ENCODE data around the gene SHISA9. TPM values are rescaled to one million over a fixed set of nuclear protein-coding genes. Genes with fewer than 3 reads are reported as not detected.
"Not testable (repeated sequence)": the region's sequence is repeated elsewhere in the genome, so short reads cannot be mapped to it uniquely, and the experiment has no call there.

The SHISA9 gene
- total and polyA plus RNA-seq, 3 experiments from 2014 or later, result 0.04 to 0.35 TPM; not detected in 1

DNA sequence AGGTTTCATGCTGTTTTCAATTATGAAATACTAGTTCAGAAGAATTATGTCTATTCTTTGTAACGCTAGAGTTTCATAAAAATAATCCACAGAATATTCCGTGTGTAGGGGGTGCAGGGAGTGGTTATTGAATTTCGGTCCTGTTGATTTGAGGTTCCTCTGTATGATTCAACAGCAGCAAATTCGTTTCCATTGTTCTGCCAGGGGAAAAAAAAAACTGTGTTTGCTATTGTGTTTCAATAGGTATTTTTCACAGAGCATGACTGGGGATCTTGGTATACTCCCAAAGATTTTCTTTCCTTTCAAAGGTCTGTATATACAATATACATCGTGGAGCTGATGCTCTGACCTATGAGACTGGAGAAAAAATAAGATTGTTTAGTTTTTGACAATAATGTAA is 15.8 kb downstream of the SHISA9 start:
- no peaks in the 10 kb centered on the region for H3K36me3 ChIP-seq (ENCODE audit: insufficient read depth, low read length)
- DNase-seq, result no peak
- H3K27ac ChIP-seq (ENCODE audit: low read depth, low read length), result no peak overlapping the region
- H3K9me3 Mint-ChIP-seq, result peaks cover 0 to 8% (median under 1%) of the 10 kb centered on the region in 5 donors
- H3K9me3 ChIP-seq (ENCODE audit: low read length), result no peaks in the 10 kb centered on the region
- no peak overlapping the region for H3K4me3 ChIP-seq (ENCODE audit: low read length)
- H3K4me3 Mint-ChIP-seq, result no peak overlapping the region
- CTCF ChIA-PET, result no interaction called here
- H3K36me3 Mint-ChIP-seq, result no peaks in the 10 kb centered on the region
- no peaks in the 10 kb centered on the region for H3K4me1 Mint-ChIP-seq
- peaks cover 6 to 15% of the 10 kb centered on the region in 2 donors for H3K27me3 Mint-ChIP-seq
- H3K27ac Mint-ChIP-seq, result no peak overlapping the region
- no peaks in the 10 kb centered on the region for H3K27me3 ChIP-seq (ENCODE audit: insufficient read depth, low read length, poor library complexity, severe bottlenecking)
- H3K4me1 ChIP-seq (ENCODE audit: insufficient read depth, low read length), result no peaks in the 10 kb centered on the region
- POLR2A ChIA-PET, result no interaction called here

GRCh38 chr16:12917653-12918052 is 16.3 kb downstream of the SHISA9 start:
- no peaks in the 10 kb centered on the region for H3K9me3 ChIP-seq (ENCODE audit: low read length)
- Mint-ChIP-seq H3K27me3 (peaks cover 6 to 15% of the 10 kb centered on the region in 2 donors), H3K27ac (no peak overlapping the region), H3K4me1 (no peaks in the 10 kb centered on the region), H3K9me3 (peaks cover 0 to 8% (median 2%) of the 10 kb centered on the region in 5 donors), H3K36me3 (no peaks in the 10 kb centered on the region), H3K4me3 (no peak overlapping the region)
- ChIA-PET CTCF (no interaction called here), POLR2A (no interaction called here)
- H3K27me3 ChIP-seq (ENCODE audit: insufficient read depth, low read length, poor library complexity, severe bottlenecking), result no peaks in the 10 kb centered on the region
- H3K36me3 ChIP-seq (ENCODE audit: insufficient read depth, low read length), result no peaks in the 10 kb centered on the region
- H3K27ac ChIP-seq (ENCODE audit: low read depth, low read length), result no peak overlapping the region
- no peak for DNase-seq
- H3K4me1 ChIP-seq (ENCODE audit: insufficient read depth, low read length), result no peaks in the 10 kb centered on the region
- no peak overlapping the region for H3K4me3 ChIP-seq (ENCODE audit: low read length)

GRCh38 chr16:12920739-12921138 is 19.3 kb downstream of the SHISA9 start:
- H3K4me3 Mint-ChIP-seq, result no peak overlapping the region
- H3K4me3 ChIP-seq (ENCODE audit: low read length), result no peak overlapping the region
- no peak overlapping the region for H3K27ac Mint-ChIP-seq
- H3K4me1 Mint-ChIP-seq, result no peaks in the 10 kb centered on the region
- H3K4me1 ChIP-seq (ENCODE audit: insufficient read depth, low read length), result no peaks in the 10 kb centered on the region
- H3K36me3 ChIP-seq (ENCODE audit: insufficient read depth, low read length), result no peaks in the 10 kb centered on the region
- ChIA-PET POLR2A (no interaction called here), CTCF (no interaction called here)
- no peak overlapping the region for H3K27ac ChIP-seq (ENCODE audit: low read depth, low read length)
- DNase-seq, result no peak
- H3K36me3 Mint-ChIP-seq, result no peaks in the 10 kb centered on the region
- H3K9me3 Mint-ChIP-seq, result peaks cover 0 to 2% (median 0%) of the 10 kb centered on the region in 5 donors
- no peaks in the 10 kb centered on the region for H3K27me3 ChIP-seq (ENCODE audit: insufficient read depth, low read length, poor library complexity, severe bottlenecking)
- H3K27me3 Mint-ChIP-seq, result peaks cover 4 to 11% of the 10 kb centered on the region in 2 donors
- no peaks in the 10 kb centered on the region for H3K9me3 ChIP-seq (ENCODE audit: low read length)

DNA sequence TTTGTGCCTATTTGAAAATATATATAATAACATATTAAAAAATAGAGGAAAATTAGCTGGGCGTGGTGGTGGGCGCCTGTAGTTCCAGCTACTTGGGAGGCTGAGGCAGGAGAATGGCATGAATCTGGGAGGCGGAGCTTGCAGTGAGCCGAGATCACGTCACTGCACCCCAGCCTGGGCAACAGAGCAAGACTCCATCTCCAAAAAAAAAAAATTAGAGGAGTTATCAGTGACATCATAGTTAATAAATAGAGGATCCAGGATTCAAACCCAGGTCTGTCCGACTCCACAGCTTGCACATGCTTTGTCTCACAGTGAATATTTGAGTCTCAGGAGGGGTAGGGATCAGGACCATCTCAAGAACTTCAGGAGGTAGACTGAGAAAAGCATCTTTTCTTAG is 22.2 kb downstream of the SHISA9 start:
- H3K27ac Mint-ChIP-seq; H3K4me3 ChIP-seq (ENCODE audit: low read length); H3K27me3 Mint-ChIP-seq; H3K9me3 Mint-ChIP-seq; H3K36me3 ChIP-seq (ENCODE audit: insufficient read depth, low read length); H3K9me3 ChIP-seq (ENCODE audit: low read length); H3K4me1 Mint-ChIP-seq; H3K27me3 ChIP-seq (ENCODE audit: insufficient read depth, low read length, poor library complexity, severe bottlenecking); DNase-seq; CTCF ChIA-PET; H3K4me1 ChIP-seq (ENCODE audit: insufficient read depth, low read length); H3K4me3 Mint-ChIP-seq; H3K36me3 Mint-ChIP-seq; POLR2A ChIA-PET; H3K27ac ChIP-seq (ENCODE audit: low read depth, low read length): not testable (repeated sequence)

DNA sequence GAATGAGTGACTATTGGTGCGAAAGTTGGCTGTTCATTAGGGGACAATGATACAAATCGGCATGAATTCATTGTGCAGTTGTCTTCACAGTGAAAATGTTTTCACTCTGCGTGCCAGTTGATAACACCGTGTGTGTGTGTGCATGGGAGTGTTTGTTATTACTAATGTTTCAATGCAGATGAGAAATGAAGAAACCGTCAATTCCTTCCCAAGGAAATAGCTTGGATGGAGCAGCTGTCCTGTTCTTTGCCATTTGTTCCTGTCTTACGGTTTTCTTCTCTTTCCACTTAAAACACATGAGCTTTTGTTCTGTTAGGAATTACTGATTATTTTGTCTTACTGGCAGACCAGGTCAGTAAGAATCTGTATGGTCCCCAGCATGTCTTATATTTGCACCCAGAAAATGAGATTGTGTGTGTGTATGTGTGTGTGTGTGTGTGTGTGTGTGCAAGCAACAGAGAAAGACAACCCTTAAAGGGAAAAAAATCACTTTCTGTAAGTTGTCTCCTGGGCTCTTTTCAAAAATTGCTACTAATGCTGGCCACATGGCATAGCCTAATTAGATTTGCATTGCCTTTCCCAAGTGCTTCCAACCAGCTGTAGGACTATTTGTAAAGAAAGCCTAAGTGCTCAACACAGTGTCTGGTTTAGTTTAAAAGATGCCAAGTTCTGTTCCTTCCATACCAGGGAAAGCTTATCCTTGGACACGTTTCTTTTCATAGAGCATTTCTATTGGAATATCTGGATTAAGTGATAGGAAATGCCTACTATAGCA is 23.8 kb downstream of the SHISA9 start:
- no peaks in the 10 kb centered on the region for H3K36me3 ChIP-seq (ENCODE audit: insufficient read depth, low read length)
- Mint-ChIP-seq H3K4me1 (no peaks in the 10 kb centered on the region), H3K4me3 (no peak overlapping the region), H3K27me3 (peaks cover 2 to 4% of the 10 kb centered on the region in 2 donors), H3K9me3 (peaks cover 0 to 5% (median 2%) of the 10 kb centered on the region in 5 donors), H3K36me3 (no peaks in the 10 kb centered on the region), H3K27ac (no peak overlapping the region)
- no peaks in the 10 kb centered on the region for H3K4me1 ChIP-seq (ENCODE audit: insufficient read depth, low read length)
- ChIA-PET CTCF (no interaction called here), POLR2A (no interaction called here)
- no peak for DNase-seq
- no peaks in the 10 kb centered on the region for H3K27me3 ChIP-seq (ENCODE audit: insufficient read depth, low read length, poor library complexity, severe bottlenecking)
- no peak overlapping the region for H3K4me3 ChIP-seq (ENCODE audit: low read length)
- no peaks in the 10 kb centered on the region for H3K9me3 ChIP-seq (ENCODE audit: low read length)
- H3K27ac ChIP-seq (ENCODE audit: low read depth, low read length), result no peak overlapping the region

- peaks cover 0 to 5% (median 2%) of the 10 kb centered on the region in 5 donors for H3K9me3 Mint-ChIP-seq
- no peaks in the 10 kb centered on the region for H3K4me1 Mint-ChIP-seq
- Histone ChIP-seq H3K4me3 (ENCODE audit: low read length) (no peak overlapping the region), H3K9me3 (ENCODE audit: low read length) (no peaks in the 10 kb centered on the region), H3K27ac (ENCODE audit: low read depth, low read length) (no peak overlapping the region), H3K27me3 (ENCODE audit: insufficient read depth, low read length, poor library complexity, severe bottlenecking) (no peaks in the 10 kb centered on the region), H3K36me3 (ENCODE audit: insufficient read depth, low read length) (no peaks in the 10 kb centered on the region), H3K4me1 (ENCODE audit: insufficient read depth, low read length) (no peaks in the 10 kb centered on the region)
- DNase-seq, result no peak
- no peak overlapping the region for H3K4me3 Mint-ChIP-seq
- ChIA-PET CTCF (no interaction called here), POLR2A (no interaction called here)
- H3K27me3 Mint-ChIP-seq, result peaks cover 0 to 6% of the 10 kb centered on the region in 2 donors
- no peak overlapping the region for H3K27ac Mint-ChIP-seq
- H3K36me3 Mint-ChIP-seq, result no peaks in the 10 kb centered on the region
Measured at GRCh38 chr16:12927591-12927990, 26.2 kb downstream of the SHISA9 start.

GRCh38 chr16:12930881-12931280 is 29.5 kb downstream of the SHISA9 start:
- ChIA-PET POLR2A (no interaction called here), CTCF (no interaction called here)
- Histone ChIP-seq H3K27ac (ENCODE audit: low read depth, low read length) (no peak overlapping the region), H3K9me3 (ENCODE audit: low read length) (no peaks in the 10 kb centered on the region), H3K36me3 (ENCODE audit: insufficient read depth, low read length) (no peaks in the 10 kb centered on the region), H3K27me3 (ENCODE audit: insufficient read depth, low read length, poor library complexity, severe bottlenecking) (no peaks in the 10 kb centered on the region), H3K4me3 (ENCODE audit: low read length) (no peak overlapping the region), H3K4me1 (ENCODE audit: insufficient read depth, low read length) (no peaks in the 10 kb centered on the region)
- DNase-seq, result no peak
- no peaks in the 10 kb centered on the region for H3K4me1 Mint-ChIP-seq
- peaks cover 0 to 5% (median 2%) of the 10 kb centered on the region in 5 donors for H3K9me3 Mint-ChIP-seq
- H3K36me3 Mint-ChIP-seq, result no peaks in the 10 kb centered on the region
- H3K27me3 Mint-ChIP-seq, result peaks cover 0 to 3% of the 10 kb centered on the region in 2 donors
- no peak overlapping the region for H3K4me3 Mint-ChIP-seq
- no peak overlapping the region for H3K27ac Mint-ChIP-seq

- H3K27ac Mint-ChIP-seq, result no peak overlapping the region
- ChIA-PET CTCF (no interaction called here), POLR2A (no interaction called here)
- H3K36me3 Mint-ChIP-seq, result no peaks in the 10 kb centered on the region
- peaks cover 6% of the 10 kb centered on the region in 2 donors for H3K27me3 Mint-ChIP-seq
- no peak overlapping the region for H3K4me3 Mint-ChIP-seq
- no peaks in the 10 kb centered on the region for H3K4me1 Mint-ChIP-seq
- Histone ChIP-seq H3K9me3 (ENCODE audit: low read length) (no peaks in the 10 kb centered on the region), H3K27me3 (ENCODE audit: insufficient read depth, low read length, poor library complexity, severe bottlenecking) (no peaks in the 10 kb centered on the region), H3K36me3 (ENCODE audit: insufficient read depth, low read length) (no peaks in the 10 kb centered on the region), H3K27ac (ENCODE audit: low read depth, low read length) (no peak overlapping the region), H3K4me1 (ENCODE audit: insufficient read depth, low read length) (no peaks in the 10 kb centered on the region), H3K4me3 (ENCODE audit: low read length) (no peak overlapping the region)
- peaks cover 0 to 4% (median 3%) of the 10 kb centered on the region in 5 donors for H3K9me3 Mint-ChIP-seq
- no peak for DNase-seq
Measured at GRCh38 chr16:12936391-12936790, 35.0 kb downstream of the SHISA9 start.
